DND-41 (cell line): ENCODE data around the gene ESAM.

ENCODE experiments used
- ATAC-seq: fragments of 200-7000 bp; cut with Tn5 transposase; 3 replicates; pipeline ENCODE4 v1.9.1; 2021; ENCODE audit warnings: low read depth; ENCODE audit not compliant: insufficient read depth
- DNase-seq: peaks from one replicate; pipeline ENCODE4 v3.0.0-alpha.2; 2020
- H2AFZ ChIP-seq: 2 replicates; pipeline ENCODE4 v1.6.0; 2012; ENCODE audit warnings: low read depth, low read length
- H3K27ac ChIP-seq: 2 replicates; pipeline ENCODE4 v1.5.1; 2012; ENCODE audit warnings: low read length, inconsistent platforms
- H3K27me3 ChIP-seq: fragments of 200-600 bp; sonication (generic); 2 replicates; pipeline ENCODE4 v1.6.0; 2012; ENCODE audit warnings: low read length, mild to moderate bottlenecking, inconsistent platforms; ENCODE audit not compliant: insufficient read depth, poor library complexity
- H3K36me3 ChIP-seq: 2 replicates; pipeline ENCODE4 v1.5.1; 2012; ENCODE audit warnings: low read length, inconsistent platforms; ENCODE audit not compliant: insufficient read depth
- H3K4me1 ChIP-seq: 2 replicates; pipeline ENCODE4 v1.5.1; 2012; ENCODE audit warnings: mild to moderate bottlenecking, low read length; ENCODE audit not compliant: insufficient read depth
- H3K4me2 ChIP-seq: 2 replicates; pipeline ENCODE4 v1.6.0; 2012; ENCODE audit warnings: mild to moderate bottlenecking, moderate library complexity, low read length, inconsistent platforms; ENCODE audit not compliant: insufficient read depth
- H3K4me3 ChIP-seq, 2 experiments: fragments of 200-600 bp in 1 of 2; shearing (Covaris generic) in 1 of 2; 2 replicates each; pipeline ENCODE4 v1.5.1; 2012 to 2016; ENCODE audit warnings: inconsistent platforms in 2 of 2, low read length in 2 of 2, mild to moderate bottlenecking in 2 of 2, low read depth in 1 of 2, moderate library complexity in 1 of 2
- H3K79me2 ChIP-seq: 2 replicates; pipeline ENCODE4 v1.6.0; 2012; ENCODE audit warnings: low read length, inconsistent platforms; ENCODE audit not compliant: insufficient read depth
- H3K9ac ChIP-seq: 2 replicates; pipeline ENCODE4 v1.6.0; 2012; ENCODE audit warnings: low read depth, mild to moderate bottlenecking, inconsistent platforms, low read length, moderate library complexity
- H3K9me3 ChIP-seq: 2 replicates; pipeline ENCODE4 v1.5.1; 2012; ENCODE audit warnings: low read length, moderate library complexity, mild to moderate bottlenecking, inconsistent platforms; ENCODE audit not compliant: insufficient read depth, severe bottlenecking
- H4K20me1 ChIP-seq: 2 replicates; pipeline ENCODE4 v1.6.0; 2012; ENCODE audit warnings: low read length; ENCODE audit not compliant: insufficient read depth
- EZH2 ChIP-seq: IDR thresholded peaks from 3 replicates; pipeline ENCODE4 v1.6.1; 2012; ENCODE audit warnings: borderline replicate concordance, low read depth, mild to moderate bottlenecking, moderate library complexity, low read length, inconsistent platforms; ENCODE audit not compliant: severe bottlenecking
- TF ChIP-seq, protein P1 (sequence below): IDR thresholded peaks from 2 replicates; pipeline ENCODE4 v1.5.1; 2012; ENCODE audit warnings: borderline replicate concordance, low read length, moderate library complexity, mild to moderate bottlenecking; ENCODE audit not compliant: poor library complexity, severe bottlenecking; ENCODE audit errors: extremely low read depth

ESAM gene

DNA sequence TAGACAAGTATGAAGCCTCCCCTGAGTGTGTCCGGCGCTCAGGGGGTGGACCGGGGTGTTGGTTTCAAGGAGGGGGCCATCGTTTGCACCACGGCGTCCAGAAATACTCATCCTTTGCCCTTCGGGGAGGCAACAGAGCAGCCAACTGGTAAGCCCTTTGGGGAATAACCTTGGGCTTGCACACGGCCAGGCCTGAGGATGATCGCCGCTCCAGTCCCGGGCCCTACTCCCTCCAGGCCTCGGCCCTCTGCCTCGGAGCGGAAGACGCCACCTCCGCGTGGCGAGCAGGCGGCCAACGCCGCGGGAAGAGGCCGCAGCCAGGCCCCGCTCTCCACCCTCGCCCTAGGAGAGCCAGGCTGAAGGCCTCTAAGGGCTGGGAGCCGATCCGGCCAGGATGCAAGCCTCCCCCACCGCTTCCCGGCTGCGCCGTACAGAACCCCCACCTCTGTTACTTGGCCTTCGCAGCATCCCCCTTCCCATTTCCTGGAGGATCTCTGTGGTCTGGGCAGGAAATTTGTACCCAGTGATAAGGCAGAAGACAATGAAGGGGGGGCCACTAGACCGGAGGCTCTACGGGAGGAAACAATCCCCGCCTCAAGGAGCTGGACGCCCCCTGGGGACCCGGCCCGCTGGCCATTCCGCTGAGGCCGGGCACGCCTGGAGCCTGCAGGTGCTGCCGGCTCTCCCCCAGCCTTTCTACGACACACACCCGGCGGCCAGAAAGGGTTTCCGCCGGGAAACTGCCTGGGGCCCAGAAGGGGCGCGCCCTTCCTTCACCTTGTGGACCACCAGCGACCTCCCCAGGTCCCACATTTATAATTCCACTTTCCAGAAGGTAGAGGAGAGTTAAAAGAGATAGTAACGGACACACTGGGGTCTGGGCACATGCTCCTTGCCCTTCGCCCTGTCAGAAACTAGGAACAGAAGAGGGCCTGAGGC lies 2.6 kb downstream of the ESAM start:
- Histone ChIP-seq H3K9me3 (no peaks in the 10 kb centered on the region), H2AFZ (no peak overlapping the region), H3K4me2 (no peak overlapping the region), H3K27ac (no peak overlapping the region), H3K4me1 (no peaks in the 10 kb centered on the region), H3K36me3 (peaks cover under 1% of the 10 kb centered on the region; the same call in 1 of the 2 replicates), H3K4me3 (no peak overlapping the region), H3K79me2 (no peaks in the 10 kb centered on the region), H3K9ac (no peak overlapping the region), H3K27me3 (no peaks in the 10 kb centered on the region), H4K20me1 (peaks cover 10% of the 10 kb centered on the region; the same call in 1 of the 2 replicates)
- TF ChIP-seq, protein P1, sequence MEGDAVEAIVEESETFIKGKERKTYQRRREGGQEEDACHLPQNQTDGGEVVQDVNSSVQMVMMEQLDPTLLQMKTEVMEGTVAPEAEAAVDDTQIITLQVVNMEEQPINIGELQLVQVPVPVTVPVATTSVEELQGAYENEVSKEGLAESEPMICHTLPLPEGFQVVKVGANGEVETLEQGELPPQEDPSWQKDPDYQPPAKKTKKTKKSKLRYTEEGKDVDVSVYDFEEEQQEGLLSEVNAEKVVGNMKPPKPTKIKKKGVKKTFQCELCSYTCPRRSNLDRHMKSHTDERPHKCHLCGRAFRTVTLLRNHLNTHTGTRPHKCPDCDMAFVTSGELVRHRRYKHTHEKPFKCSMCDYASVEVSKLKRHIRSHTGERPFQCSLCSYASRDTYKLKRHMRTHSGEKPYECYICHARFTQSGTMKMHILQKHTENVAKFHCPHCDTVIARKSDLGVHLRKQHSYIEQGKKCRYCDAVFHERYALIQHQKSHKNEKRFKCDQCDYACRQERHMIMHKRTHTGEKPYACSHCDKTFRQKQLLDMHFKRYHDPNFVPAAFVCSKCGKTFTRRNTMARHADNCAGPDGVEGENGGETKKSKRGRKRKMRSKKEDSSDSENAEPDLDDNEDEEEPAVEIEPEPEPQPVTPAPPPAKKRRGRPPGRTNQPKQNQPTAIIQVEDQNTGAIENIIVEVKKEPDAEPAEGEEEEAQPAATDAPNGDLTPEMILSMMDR: no peak
- TF ChIP-seq EZH2: no peak
- no peak for DNase-seq
- ATAC-seq: no peak

DNA sequence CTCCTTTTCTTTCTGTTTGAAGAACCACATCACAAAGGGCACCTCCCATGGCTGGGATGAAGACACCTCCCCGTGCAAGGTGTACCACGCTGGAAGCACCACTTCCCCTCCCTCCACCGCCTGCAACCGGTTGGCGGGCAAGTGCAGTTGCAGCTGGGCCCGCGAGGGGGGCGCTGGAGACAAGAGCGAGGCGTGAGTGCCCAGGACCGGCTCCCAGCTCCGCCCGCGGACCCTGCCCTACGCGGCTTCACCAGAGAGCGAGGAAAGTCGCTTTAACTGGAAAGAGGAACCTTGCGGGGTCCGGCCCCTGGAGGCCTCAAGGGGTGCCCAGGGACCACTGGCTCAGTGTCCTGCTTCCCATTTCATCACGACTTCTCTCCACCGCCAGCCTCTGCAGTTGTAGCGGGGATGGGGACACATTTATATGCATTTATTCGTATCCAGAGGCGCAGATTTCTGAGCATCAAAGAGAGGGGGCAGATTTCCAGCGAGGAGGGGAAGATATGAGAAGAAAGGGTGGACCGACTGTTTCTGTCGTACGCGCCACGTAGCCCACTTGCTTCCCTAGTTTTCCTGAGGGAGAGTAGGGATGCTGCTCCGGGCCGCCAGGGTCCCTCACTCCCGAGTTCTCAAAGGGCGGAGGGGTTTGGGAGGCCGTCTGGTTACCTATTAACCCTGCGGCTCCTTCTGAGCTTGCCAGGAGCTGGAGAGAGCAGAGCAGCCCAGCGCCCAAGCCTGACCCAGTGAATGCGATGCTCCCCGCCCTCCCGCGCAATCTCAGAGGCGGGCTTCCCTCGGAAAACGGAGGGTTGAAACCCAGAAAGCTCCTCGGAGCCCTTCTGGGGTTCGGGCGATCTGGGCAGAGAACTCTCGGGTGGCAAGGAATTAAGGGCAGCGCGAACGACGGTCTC lies 3.5 kb downstream of the ESAM start:
- Histone ChIP-seq H3K36me3 (no peaks in the 10 kb centered on the region), H3K4me1 (no peaks in the 10 kb centered on the region), H3K9me3 (no peaks in the 10 kb centered on the region), H2AFZ (no peak overlapping the region), H3K27ac (no peak overlapping the region), H4K20me1 (peaks cover 9% of the 10 kb centered on the region; the same call in 1 of the 2 replicates), H3K79me2 (no peaks in the 10 kb centered on the region), H3K27me3 (no peaks in the 10 kb centered on the region), H3K9ac (no peak overlapping the region), H3K4me3 (no peak overlapping the region), H3K4me2 (no peak overlapping the region)
- ATAC-seq (no peak), DNase-seq (no peak)
- TF ChIP-seq EZH2: no peak
- TF ChIP-seq, protein P1: peak; percentile 17

GRCh38 chr11:124757320-124757719 lies 4.8 kb downstream of the ESAM start:
- no peak overlapping the region for H3K4me2 ChIP-seq
- H3K27me3 ChIP-seq: no peaks in the 10 kb centered on the region
- H3K4me3 ChIP-seq: no peak overlapping the region
- H3K79me2 ChIP-seq: no peaks in the 10 kb centered on the region
- DNase-seq (no peak), ATAC-seq (no peak)
- H3K9me3 ChIP-seq: no peaks in the 10 kb centered on the region
- no peaks in the 10 kb centered on the region for H3K36me3 ChIP-seq
- H2AFZ ChIP-seq: no peak overlapping the region
- H4K20me1 ChIP-seq: peaks cover 6% of the 10 kb centered on the region; the same call in 1 of the 2 replicates
- H3K4me1 ChIP-seq: no peaks in the 10 kb centered on the region
- TF ChIP-seq, protein P1: no peak
- no peak for TF ChIP-seq EZH2
- H3K27ac ChIP-seq: no peak overlapping the region
- no peak overlapping the region for H3K9ac ChIP-seq
